A673 (cell line): ENCODE data around the gene EFHD2. TPM values are rescaled to one million over a fixed set of nuclear protein-coding genes. Genes with fewer than 3 reads are reported as not detected.

Experiments
- BruUV-seq: library from RNA; stranded (reverse); fragments of 400-500 nt; replicated peaks from 2 replicates; lab custom pipeline; 2021; lab: Mats Ljungman, UMichigan
- CTCF ChIA-PET: fragments of 300-600 bp; sonication (Branson Sonifier 250); formaldehyde crosslinking; loops from one replicate; lab custom pipeline; 2022; ENCODE audit warnings: antibody characterized with exemption; lab: Charles Lee
- POLR2A ChIA-PET: fragments of 300-600 bp; sonication (Branson Sonifier 250); formaldehyde crosslinking; loops from one replicate; lab custom pipeline; 2022; ENCODE audit warnings: antibody characterized with exemption; ENCODE audit not compliant: low non-redundant PET; lab: Charles Lee
- DNase-seq: peaks from one replicate; pipeline ENCODE4 v3.0.0-alpha.2; 2015; ENCODE audit warnings: low spot score
- H3K27ac ChIP-seq: fragments of 200-600 bp; sonication (generic); 2 replicates; pipeline ENCODE4 v1.5.1; 2016; ENCODE audit warnings: mixed run types, low read depth, mild to moderate bottlenecking, mixed read lengths, antibody characterized with exemption, low read length; ENCODE audit not compliant: poor library complexity, severe bottlenecking
- H3K27me3 ChIP-seq: fragments of 200-600 bp; sonication (generic); replicated peaks from 2 replicates; pipeline ENCODE4 v1.6.1; 2017; ENCODE audit warnings: mixed run types, low read depth, mild to moderate bottlenecking, mixed read lengths, antibody characterized with exemption, low read length; ENCODE audit not compliant: insufficient read depth, poor library complexity
- H3K36me3 ChIP-seq: fragments of 200-600 bp; sonication (generic); 2 replicates; pipeline ENCODE4 v1.6.1; 2016; ENCODE audit warnings: mixed run types, mild to moderate bottlenecking, mixed read lengths, antibody characterized with exemption, low read length; ENCODE audit not compliant: insufficient read depth, poor library complexity, severe bottlenecking
- H3K4me1 ChIP-seq: fragments of 200-600 bp; sonication (generic); 2 replicates; pipeline ENCODE4 v1.6.1; 2017; ENCODE audit warnings: mixed run types, mild to moderate bottlenecking, mixed read lengths, antibody characterized with exemption, low read length; ENCODE audit not compliant: insufficient read depth, poor library complexity, severe bottlenecking
- H3K4me3 ChIP-seq: fragments of 200-600 bp; sonication (generic); 2 replicates; pipeline ENCODE4 v1.5.1; 2016; ENCODE audit warnings: low read depth, mixed run types, mild to moderate bottlenecking, mixed read lengths, low read length; ENCODE audit not compliant: poor library complexity, severe bottlenecking
- H3K9me3 ChIP-seq: fragments of 200-600 bp; sonication (generic); 2 replicates; pipeline ENCODE4 v1.6.1; 2016; ENCODE audit warnings: mixed run types, low read depth, mild to moderate bottlenecking, mixed read lengths, antibody characterized with exemption, low read length; ENCODE audit not compliant: poor library complexity, severe bottlenecking
- EZH2 ChIP-seq: fragments of 200-600 bp; sonication (generic); IDR thresholded peaks from 2 replicates; pipeline ENCODE4 v1.6.1; 2017; ENCODE audit warnings: borderline replicate concordance, low read depth, mild to moderate bottlenecking, mixed read lengths, antibody characterized with exemption, low read length; ENCODE audit not compliant: poor library complexity, severe bottlenecking
- intact Hi-C: fragments of 100-400 bp; cut with micrococcal nuclease; formaldehyde crosslinking; loops from one replicate; pipeline ENCODE4 v1.10.0; 2022; ENCODE audit not compliant: unreplicated experiment
- total RNA-seq: library from RNA; stranded (reverse); gene quantifications from 2 replicates; pipeline ENCODE4 v1.2.3, GENCODE V29; 2021
- TF ChIP-seq, protein P1 (sequence below): fragments of 300-800, 200-600 bp; sonication (generic); conservative IDR thresholded peaks from 2 replicates; pipeline ENCODE4 v1.5.1; 2017; ENCODE audit warnings: low read depth, mild to moderate bottlenecking, antibody characterized with exemption, low read length, moderate library complexity, mixed read lengths

The EFHD2 gene
- total RNA-seq, 1 experiment from 2014 or later, result 32.5 TPM

DNA sequence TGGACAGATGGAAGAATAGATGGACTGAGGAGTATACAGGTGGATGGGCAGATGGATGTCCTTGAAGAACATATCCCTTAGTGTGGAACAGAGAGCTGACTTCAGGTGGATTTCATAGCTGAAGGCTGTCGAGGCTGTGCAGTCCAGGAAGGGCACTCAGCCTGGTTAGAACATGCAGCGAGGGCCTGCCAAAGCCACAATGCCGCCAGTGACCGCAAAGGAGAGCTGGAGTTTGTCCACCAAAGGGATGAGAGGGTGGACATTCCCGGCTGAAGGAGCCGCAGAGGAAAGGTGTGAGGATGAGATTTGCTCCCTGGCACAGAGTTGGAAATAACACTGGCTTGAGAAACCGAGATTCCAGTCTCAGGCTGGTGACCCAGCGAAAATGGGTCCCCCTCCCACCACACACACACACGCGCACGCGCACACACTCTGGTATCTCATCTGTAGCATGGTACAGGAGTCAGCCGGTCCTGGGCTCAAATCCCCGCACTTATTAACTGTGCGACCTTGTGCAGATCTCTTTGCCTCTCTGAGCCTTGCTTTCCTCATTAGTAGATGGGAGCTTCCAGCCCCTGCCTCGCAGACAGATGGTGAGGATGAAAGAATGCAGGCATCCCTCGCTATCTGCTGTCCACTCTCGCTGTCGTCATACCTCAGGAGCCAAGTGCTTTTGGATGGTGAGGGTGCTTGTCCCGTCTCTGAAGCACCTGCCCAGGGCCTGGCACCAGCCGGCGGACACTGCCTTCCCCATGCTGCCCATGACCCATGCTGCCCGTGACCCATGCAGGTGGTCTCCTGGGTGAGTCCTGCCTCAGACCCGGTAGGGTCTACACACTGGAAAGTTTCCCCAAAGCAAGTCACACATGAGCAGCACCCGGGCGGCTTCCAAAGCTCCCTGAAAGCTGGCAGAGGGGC is 26.8 kb upstream of the EFHD2 start:
- intact Hi-C loops, result no loop called here
- Histone ChIP-seq H3K9me3 (no peaks in the 10 kb centered on the region), H3K4me1 (peaks cover 3% of the 10 kb centered on the region), H3K27ac (no peak overlapping the region), H3K4me3 (no peak overlapping the region), H3K36me3 (no peaks in the 10 kb centered on the region), H3K27me3 (no peaks in the 10 kb centered on the region)
- ChIA-PET CTCF (no interaction called here), POLR2A (no interaction called here)
- no TSS peak for BruUV-seq
- no peak for DNase-seq
- TF ChIP-seq EZH2, result no peak

DNA sequence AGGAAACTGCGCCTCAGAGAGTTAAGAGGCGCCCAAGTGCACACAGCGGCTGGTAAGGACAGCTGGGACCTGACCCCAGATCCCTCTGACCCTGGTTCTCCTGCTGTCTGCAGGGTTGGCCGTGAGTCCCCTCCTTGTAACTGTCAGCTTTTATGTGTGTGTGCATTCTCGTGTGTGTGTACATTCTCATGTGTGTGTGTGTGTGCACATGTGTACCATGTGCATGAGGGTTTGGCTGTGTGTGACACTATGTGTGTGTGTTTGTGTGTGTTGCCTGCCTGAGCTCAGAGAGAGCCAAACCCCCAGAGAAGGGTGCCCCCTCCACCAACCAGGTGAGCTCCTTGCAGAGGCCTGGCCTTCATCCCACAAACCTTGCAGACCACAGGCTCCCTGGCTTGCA is 25.9 kb upstream of the EFHD2 start:
- POLR2A ChIA-PET, result no interaction called here
- BruUV-seq, result no TSS peak
- CTCF ChIA-PET, result no interaction called here
- Histone ChIP-seq H3K27ac (no peak overlapping the region), H3K9me3 (no peaks in the 10 kb centered on the region), H3K27me3 (no peaks in the 10 kb centered on the region), H3K4me3 (no peak overlapping the region), H3K4me1 (peaks cover 3% of the 10 kb centered on the region), H3K36me3 (no peaks in the 10 kb centered on the region)
- TF ChIP-seq EZH2, result no peak
- TF ChIP-seq, protein P1, sequence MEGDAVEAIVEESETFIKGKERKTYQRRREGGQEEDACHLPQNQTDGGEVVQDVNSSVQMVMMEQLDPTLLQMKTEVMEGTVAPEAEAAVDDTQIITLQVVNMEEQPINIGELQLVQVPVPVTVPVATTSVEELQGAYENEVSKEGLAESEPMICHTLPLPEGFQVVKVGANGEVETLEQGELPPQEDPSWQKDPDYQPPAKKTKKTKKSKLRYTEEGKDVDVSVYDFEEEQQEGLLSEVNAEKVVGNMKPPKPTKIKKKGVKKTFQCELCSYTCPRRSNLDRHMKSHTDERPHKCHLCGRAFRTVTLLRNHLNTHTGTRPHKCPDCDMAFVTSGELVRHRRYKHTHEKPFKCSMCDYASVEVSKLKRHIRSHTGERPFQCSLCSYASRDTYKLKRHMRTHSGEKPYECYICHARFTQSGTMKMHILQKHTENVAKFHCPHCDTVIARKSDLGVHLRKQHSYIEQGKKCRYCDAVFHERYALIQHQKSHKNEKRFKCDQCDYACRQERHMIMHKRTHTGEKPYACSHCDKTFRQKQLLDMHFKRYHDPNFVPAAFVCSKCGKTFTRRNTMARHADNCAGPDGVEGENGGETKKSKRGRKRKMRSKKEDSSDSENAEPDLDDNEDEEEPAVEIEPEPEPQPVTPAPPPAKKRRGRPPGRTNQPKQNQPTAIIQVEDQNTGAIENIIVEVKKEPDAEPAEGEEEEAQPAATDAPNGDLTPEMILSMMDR, result no peak
- intact Hi-C loops, result no loop called here
- no peak for DNase-seq

GRCh38 chr1:15384301-15384901 is 25.3 kb upstream of the EFHD2 start:
- BruUV-seq, result no TSS peak

More at GRCh38 chr1:15384301-15384901, 25.3 kb upstream of the EFHD2 start:
- POLR2A ChIA-PET, result no interaction called here
- H3K9me3 ChIP-seq, result no peaks in the 10 kb centered on the region
- no peak overlapping the region for H3K27ac ChIP-seq
- intact Hi-C loops, result no loop called here
- H3K4me3 ChIP-seq, result peak overlapping the region; percentile 7
- H3K4me1 ChIP-seq, result peaks cover 3% of the 10 kb centered on the region
- peak; percentile 67 for DNase-seq
- H3K27me3 ChIP-seq, result no peaks in the 10 kb centered on the region
- no peak for TF ChIP-seq EZH2
- TF ChIP-seq, protein P1, result no peak
- H3K36me3 ChIP-seq, result no peaks in the 10 kb centered on the region
- CTCF ChIA-PET, result no interaction called here
